HCT116 (cell line): ENCODE data around the gene TRIM66.

Experiments
- FOSL1 ChIP-seq: IDR thresholded peaks from 2 replicates; pipeline ENCODE4 v1.6.1; 2012; ENCODE audit warnings: low read depth
- POLR2A ChIP-seq: IDR thresholded peaks from 2 replicates; pipeline ENCODE4 v1.7.0; 2011; ENCODE audit warnings: borderline replicate concordance; ENCODE audit not compliant: insufficient read depth, insufficient read length; ENCODE audit errors: extremely low read depth
- SIN3A ChIP-seq: IDR thresholded peaks from 2 replicates; pipeline ENCODE4 v1.6.1; 2012; ENCODE audit warnings: low read depth
- ZNF274 ChIP-seq: fragments of 200-500 bp; sonication (Bioruptor generic); IDR thresholded peaks from 2 replicates; pipeline ENCODE4 v1.6.1; 2014; ENCODE audit warnings: mild to moderate bottlenecking, low read depth, low read length, inconsistent platforms
- TF ChIP-seq, protein P1 (sequence below), 3 experiments: fragments of 200-600 bp in 1 of 3; sonication (generic) in 1 of 3; IDR thresholded peaks in 2 of 3; conservative IDR thresholded peaks in 1 of 3; 2 replicates each; pipeline ENCODE4 v1.5.1; 2012 to 2017; ENCODE audit warnings: low read depth in 2 of 3, low read length in 2 of 3, antibody characterized with exemption in 1 of 3, borderline replicate concordance in 1 of 3, control low read depth in 1 of 3, mild to moderate bottlenecking in 1 of 3, mixed read lengths in 1 of 3, mixed run types in 1 of 3, moderate library complexity in 1 of 3; ENCODE audit not compliant: insufficient read depth in 1 of 3

DNA sequence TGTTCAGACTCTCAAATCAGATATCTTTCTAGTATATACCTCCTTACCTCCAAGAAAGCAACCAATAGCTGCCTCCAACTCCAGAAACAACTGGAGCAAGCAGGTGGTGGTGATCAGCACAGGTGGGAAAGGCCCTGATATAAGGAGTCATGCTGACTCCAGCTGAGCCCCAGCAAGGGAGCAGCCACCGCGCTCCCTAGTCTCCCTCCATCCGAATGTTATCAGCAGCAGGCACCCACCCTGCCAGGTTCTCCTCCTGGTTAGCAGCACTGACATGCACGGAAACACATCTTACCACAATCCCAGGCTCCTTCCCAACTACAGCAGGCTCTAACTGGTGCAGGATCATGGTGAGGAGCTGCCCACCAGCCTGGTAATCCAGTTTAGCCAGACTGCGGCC is 69.9 kb downstream of the TRIM66 start:
- TF ChIP-seq SIN3A = no peak
- TF ChIP-seq, protein P1, sequence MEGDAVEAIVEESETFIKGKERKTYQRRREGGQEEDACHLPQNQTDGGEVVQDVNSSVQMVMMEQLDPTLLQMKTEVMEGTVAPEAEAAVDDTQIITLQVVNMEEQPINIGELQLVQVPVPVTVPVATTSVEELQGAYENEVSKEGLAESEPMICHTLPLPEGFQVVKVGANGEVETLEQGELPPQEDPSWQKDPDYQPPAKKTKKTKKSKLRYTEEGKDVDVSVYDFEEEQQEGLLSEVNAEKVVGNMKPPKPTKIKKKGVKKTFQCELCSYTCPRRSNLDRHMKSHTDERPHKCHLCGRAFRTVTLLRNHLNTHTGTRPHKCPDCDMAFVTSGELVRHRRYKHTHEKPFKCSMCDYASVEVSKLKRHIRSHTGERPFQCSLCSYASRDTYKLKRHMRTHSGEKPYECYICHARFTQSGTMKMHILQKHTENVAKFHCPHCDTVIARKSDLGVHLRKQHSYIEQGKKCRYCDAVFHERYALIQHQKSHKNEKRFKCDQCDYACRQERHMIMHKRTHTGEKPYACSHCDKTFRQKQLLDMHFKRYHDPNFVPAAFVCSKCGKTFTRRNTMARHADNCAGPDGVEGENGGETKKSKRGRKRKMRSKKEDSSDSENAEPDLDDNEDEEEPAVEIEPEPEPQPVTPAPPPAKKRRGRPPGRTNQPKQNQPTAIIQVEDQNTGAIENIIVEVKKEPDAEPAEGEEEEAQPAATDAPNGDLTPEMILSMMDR (IDR thresholded peaks at IDR 0.05 in 2 of 3, conservative IDR thresholded peaks at IDR 0.05 in 1 of 3; ENCODE audit: borderline replicate concordance in 1 of 3, insufficient read depth in 1 of 3, low read depth in 2 of 3, low read length in 2 of 3) = no peak
- TF ChIP-seq POLR2A = no peak
- TF ChIP-seq FOSL1 = no peak
- TF ChIP-seq ZNF274 = no peak
